ENCODE results near the gene TGFA. TPM values are rescaled to one million over a fixed set of nuclear protein-coding genes. Genes with fewer than 3 reads are reported as not detected.
A peak's percentile ranks its signal among the peaks of the same experiment; 100 is the strongest.

Gene TGFA
- total RNA-seq, 1 experiment from 2014 or later: 2.1 TPM

- DNase-seq (ENCODE audit: low read depth, low spot score): no peak
- in situ Hi-C loops (cut with HindIII; ENCODE audit: low pct_unique_long_range_greater_than_20kb, low sequenced_read_pairs): no loop called here
These were observed 41.5 kb downstream of the TGFA start for GRCh38 chr2:70511971-70512729.

GRCh38 chr2:70510313-70510712 lies 43.3 kb downstream of the TGFA start:
- in situ Hi-C loops (cut with HindIII; ENCODE audit: low pct_unique_long_range_greater_than_20kb, low sequenced_read_pairs): no loop called here
- no peak for DNase-seq (ENCODE audit: low read depth, low spot score)

DNA sequence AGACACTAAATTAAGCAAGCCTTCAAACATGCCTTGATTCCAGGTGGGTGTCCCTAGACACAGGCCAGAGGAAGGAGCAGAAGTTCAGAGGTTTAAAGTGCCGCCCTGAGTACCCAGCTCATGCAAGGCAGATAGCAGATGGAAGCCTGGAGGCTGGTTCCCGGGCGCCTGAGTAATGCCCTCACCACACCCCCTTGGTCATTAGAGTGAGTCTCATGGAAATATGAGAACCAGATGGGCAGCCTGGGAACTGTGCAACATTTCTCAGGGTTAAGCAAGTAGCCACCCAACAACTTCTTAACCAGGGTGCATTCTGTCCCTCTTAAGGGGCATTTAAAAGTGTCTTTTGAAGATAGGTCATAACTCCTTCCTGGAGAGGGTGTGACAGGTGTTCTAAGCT lies 44.1 kb downstream of the TGFA start:
- in situ Hi-C loops (cut with HindIII; ENCODE audit: low pct_unique_long_range_greater_than_20kb, low sequenced_read_pairs): no loop called here
- DNase-seq (ENCODE audit: low read depth, low spot score): no peak

DNA sequence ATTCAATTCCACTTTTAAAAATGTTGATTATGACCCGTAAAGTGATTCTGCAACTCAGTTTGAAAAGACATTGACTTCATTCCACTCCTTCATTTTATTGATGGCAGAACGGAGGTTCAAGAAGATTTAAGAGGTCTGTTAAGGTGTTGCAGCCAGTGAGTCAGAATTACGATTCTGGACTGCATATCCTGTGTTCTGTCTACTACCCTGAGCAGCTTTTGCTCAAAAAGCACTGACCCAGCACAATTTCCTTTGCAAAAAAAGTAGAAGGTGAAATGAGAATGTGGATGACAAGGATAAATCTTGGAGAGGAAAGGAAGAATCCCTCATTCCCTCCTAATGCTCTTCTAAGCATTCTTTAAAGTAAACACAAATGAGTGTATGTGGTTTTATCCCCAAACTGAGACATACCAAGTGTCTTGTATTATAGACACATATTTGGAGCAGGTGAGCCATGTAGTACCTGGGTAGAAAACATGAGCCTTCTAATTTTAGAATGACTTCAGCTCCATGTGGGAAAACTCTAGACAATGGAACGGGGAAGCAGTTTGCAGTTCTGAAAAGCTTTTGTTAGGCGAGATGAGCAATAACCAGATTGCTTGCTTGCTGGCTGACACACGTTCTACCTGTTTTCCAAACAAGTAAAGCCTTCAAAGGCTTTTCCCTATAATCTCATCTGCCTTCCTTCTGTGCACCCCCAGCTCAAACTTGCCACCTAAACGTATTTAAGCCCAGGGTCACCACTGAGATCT lies 44.7 kb downstream of the TGFA start:
- in situ Hi-C loops (cut with HindIII; ENCODE audit: low pct_unique_long_range_greater_than_20kb, low sequenced_read_pairs): no loop called here
- DNase-seq (ENCODE audit: low read depth, low spot score): no peak

GRCh38 chr2:70505613-70506391 lies 47.8 kb downstream of the TGFA start:
- in situ Hi-C loops (cut with HindIII; ENCODE audit: low pct_unique_long_range_greater_than_20kb, low sequenced_read_pairs): no loop called here
- no peak for DNase-seq (ENCODE audit: low read depth, low spot score)

GRCh38 chr2:70504750-70505149 lies 48.9 kb downstream of the TGFA start:
- in situ Hi-C loops (cut with HindIII; ENCODE audit: low pct_unique_long_range_greater_than_20kb, low sequenced_read_pairs): no loop called here
- no peak for DNase-seq (ENCODE audit: low read depth, low spot score)

GRCh38 chr2:70503896-70504295 lies 49.7 kb downstream of the TGFA start:
- no peak for DNase-seq (ENCODE audit: low read depth, low spot score)
- in situ Hi-C loops (cut with HindIII; ENCODE audit: low pct_unique_long_range_greater_than_20kb, low sequenced_read_pairs): no loop called here

DNA sequence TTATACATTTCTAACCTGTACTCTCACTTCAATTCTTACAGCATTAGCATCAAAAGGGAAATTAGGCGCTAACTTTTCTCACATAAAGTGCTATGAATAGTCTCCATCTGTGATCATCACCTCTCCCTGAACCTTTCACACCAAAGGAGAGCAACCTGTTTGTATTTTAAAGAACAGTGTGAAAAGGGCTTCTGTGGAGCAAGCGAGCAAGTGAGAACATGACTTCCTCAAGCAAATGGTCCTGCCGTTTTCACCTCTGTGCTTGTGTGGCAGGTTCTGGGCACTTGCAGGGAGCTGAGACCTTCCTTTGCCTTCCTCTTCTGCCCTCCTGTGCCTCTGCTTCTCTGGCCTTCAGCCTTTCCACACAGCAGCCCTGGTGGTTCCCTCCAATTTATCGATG lies 51.9 kb downstream of the TGFA start:
- DNase-seq (ENCODE audit: low read depth, low spot score): no peak
- in situ Hi-C loops (cut with HindIII; ENCODE audit: low pct_unique_long_range_greater_than_20kb, low sequenced_read_pairs): no loop called here

- no peak for DNase-seq (ENCODE audit: low read depth, low spot score)
- in situ Hi-C loops (cut with HindIII; ENCODE audit: low pct_unique_long_range_greater_than_20kb, low sequenced_read_pairs): no loop called here
These were observed 52.4 kb downstream of the TGFA start for GRCh38 chr2:70501215-70501614.

GRCh38 chr2:70499253-70499652 lies 54.4 kb downstream of the TGFA start:
- in situ Hi-C loops (cut with HindIII; ENCODE audit: low pct_unique_long_range_greater_than_20kb, low sequenced_read_pairs): no loop called here
- no peak for DNase-seq (ENCODE audit: low read depth, low spot score)

DNA sequence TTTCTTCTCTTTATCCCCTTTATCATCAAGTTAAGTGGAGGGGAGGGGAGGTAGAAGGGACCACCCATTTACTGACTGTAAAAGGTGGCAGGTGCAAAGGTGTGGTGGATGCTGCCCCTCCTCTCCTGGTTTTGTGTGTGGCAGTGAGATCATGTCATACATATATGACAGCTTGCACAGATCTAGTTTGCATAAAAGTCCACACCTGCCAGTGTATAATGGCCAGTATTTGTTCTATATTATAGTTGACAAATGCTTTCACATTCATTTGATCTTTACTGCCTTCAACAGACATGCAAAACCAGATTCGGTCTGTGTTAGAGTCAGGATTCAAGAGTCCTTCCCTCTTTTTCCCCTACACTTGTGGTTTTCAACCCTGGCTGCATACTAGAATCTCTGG lies 55.1 kb downstream of the TGFA start:
- in situ Hi-C loops (cut with HindIII; ENCODE audit: low pct_unique_long_range_greater_than_20kb, low sequenced_read_pairs): no loop called here
- no peak for DNase-seq (ENCODE audit: low read depth, low spot score)

DNA sequence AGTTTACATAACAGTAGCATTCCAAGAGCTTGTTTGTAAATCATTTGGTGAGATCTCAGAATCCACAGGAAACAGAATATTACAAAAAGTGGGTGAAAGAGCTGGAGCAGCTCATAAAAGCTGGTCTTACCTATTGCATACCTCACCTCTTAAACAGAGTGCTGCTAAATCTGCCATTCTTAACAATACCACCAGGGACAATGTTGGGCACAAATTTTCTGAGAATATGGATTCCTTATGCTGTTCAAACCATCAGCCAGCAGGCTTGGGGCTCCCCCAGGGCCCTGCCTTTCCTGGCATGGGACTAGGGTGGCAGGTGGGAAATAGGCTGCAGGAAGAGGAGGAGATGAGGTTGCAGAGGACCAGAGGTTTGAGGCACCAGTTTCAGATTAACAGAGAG lies 55.6 kb downstream of the TGFA start:
- peak; percentile 41 for DNase-seq (ENCODE audit: low read depth, low spot score)
- in situ Hi-C loops (cut with HindIII; ENCODE audit: low pct_unique_long_range_greater_than_20kb, low sequenced_read_pairs): no loop called here

- in situ Hi-C loops (cut with HindIII; ENCODE audit: low pct_unique_long_range_greater_than_20kb, low sequenced_read_pairs): no loop called here
- DNase-seq (ENCODE audit: low read depth, low spot score): no peak
These were observed 56.8 kb downstream of the TGFA start for GRCh38 chr2:70496819-70497218.

DNA sequence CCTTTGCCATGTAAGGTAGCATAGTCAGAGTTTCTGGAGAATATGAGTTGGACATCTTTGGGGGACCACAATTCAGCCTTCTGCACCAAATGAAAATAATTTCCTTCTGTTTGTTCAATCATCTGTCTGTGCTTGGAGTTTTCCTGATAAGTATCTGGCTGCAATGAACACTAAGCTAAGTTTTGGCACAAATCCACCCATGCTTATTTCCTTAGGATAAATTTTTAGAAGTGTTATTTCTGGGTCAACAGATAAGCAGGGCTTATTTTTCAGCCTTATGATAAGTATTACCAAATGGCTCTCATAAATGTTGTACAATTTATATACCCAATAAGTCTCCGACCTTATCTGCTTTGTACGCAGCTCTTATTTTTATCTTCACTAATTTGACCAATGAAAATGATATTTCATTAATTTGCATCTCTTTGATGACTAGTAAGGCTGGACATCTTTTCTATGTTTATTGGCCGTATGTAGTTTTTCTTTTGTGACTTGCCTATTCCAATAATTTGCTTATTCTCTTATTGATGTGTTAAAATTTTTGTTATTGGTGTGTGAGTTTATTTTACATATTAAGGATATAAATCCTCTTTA lies 59.2 kb downstream of the TGFA start:
- in situ Hi-C loops (cut with HindIII; ENCODE audit: low pct_unique_long_range_greater_than_20kb, low sequenced_read_pairs): no loop called here

DNA sequence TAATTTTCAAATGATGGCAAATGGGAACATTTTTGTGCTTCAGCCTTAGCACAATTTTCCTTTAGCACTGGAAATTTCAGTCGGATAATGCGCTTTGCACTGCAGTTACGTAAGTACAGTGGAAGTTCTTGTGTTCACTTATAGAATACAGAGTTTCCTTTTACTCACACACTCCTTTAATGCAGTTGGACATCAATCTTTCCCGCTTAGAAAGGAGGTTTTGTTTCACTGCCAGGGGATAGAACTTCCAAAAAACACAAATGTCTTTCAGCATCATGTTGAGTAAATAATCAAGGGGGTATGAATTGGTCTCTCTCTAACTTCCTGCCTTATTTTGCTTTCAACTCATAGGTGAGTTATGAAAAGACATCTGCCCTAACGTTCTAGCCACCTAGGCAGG lies 63.2 kb downstream of the TGFA start:
- in situ Hi-C loops (cut with HindIII; ENCODE audit: low pct_unique_long_range_greater_than_20kb, low sequenced_read_pairs): no loop called here
- DNase-seq (ENCODE audit: low read depth, low spot score): peak; percentile 43

More for the DNA sequence above, 59.2 kb downstream of the TGFA start:
- DNase-seq (ENCODE audit: low read depth, low spot score): no peak

GRCh38 chr2:70489165-70489564 lies 64.5 kb downstream of the TGFA start:
- in situ Hi-C loops (cut with HindIII; ENCODE audit: low pct_unique_long_range_greater_than_20kb, low sequenced_read_pairs): no loop called here
- no peak for DNase-seq (ENCODE audit: low read depth, low spot score)

DNA sequence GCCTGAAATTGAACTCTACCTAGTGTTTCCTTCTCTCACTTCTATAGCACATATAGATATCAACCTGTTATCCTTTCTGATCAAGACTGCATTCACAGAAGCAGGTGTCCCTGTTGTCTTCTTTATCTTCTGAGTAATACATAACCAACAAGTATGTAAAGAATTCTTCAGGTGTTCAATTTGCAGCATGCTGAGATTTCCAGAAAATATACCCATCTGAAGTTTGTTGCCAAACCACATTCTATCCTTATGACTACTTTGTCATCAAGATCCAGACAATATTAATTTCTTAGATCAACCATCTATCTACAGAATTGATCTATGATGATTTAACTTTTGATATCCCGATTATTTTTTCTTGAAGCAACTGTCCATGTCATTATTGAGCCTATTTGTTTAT lies 69.5 kb downstream of the TGFA start:
- DNase-seq (ENCODE audit: low read depth, low spot score): no peak
- in situ Hi-C loops (cut with HindIII; ENCODE audit: low pct_unique_long_range_greater_than_20kb, low sequenced_read_pairs): no loop called here

- in situ Hi-C loops (cut with HindIII; ENCODE audit: low pct_unique_long_range_greater_than_20kb, low sequenced_read_pairs): no loop called here
- DNase-seq (ENCODE audit: low read depth, low spot score): no peak
These were observed 71.2 kb downstream of the TGFA start for GRCh38 chr2:70482401-70482800.

All from SK-MEL-5 (cell line).